Measurements from ENCODE around the gene SYNE2. TPM values are rescaled to one million over a fixed set of nuclear protein-coding genes. Genes with fewer than 3 reads are reported as not detected.

Gene SYNE2
- total RNA-seq, 1 experiment from 2014 or later: 25.9 TPM

- no peak overlapping the region for H3K4me2 ChIP-seq (ENCODE audit: low read depth, low read length, poor library complexity, severe bottlenecking)
- H3K27ac ChIP-seq (ENCODE audit: low read length): no peak overlapping the region
- no peak overlapping the region for H3K4me3 ChIP-seq (ENCODE audit: low read length)
- H4K20me1 ChIP-seq (ENCODE audit: insufficient read depth, low read depth, low read length): no peaks in the 10 kb centered on the region
- no peaks in the 10 kb centered on the region for H3K27me3 ChIP-seq (ENCODE audit: low read length)
- no peaks in the 10 kb centered on the region for H3K4me1 ChIP-seq (ENCODE audit: low read length)
- no peak for DNase-seq
- H3K36me3 ChIP-seq (ENCODE audit: insufficient read depth, low read length): no peaks in the 10 kb centered on the region
- no peaks in the 10 kb centered on the region for H3K9me2 ChIP-seq (replicated peaks; ENCODE audit: insufficient read depth, low read length)
- H3K79me2 ChIP-seq (ENCODE audit: low read length): no peaks in the 10 kb centered on the region
- no peak overlapping the region for H3K9ac ChIP-seq (ENCODE audit: low read length)
- H3K9me3 ChIP-seq (ENCODE audit: low read length): no peaks in the 10 kb centered on the region
- no peak overlapping the region for H2AFZ ChIP-seq (ENCODE audit: low read length)
Measured at GRCh38 chr14:64000749-64001148, 147.9 kb downstream of the SYNE2 start.

GRCh38 chr14:64005822-64006221 lies 153.0 kb downstream of the SYNE2 start:
- Histone ChIP-seq H3K4me3 (ENCODE audit: low read length) (no peak overlapping the region), H3K9me3 (ENCODE audit: low read length) (no peaks in the 10 kb centered on the region), H2AFZ (ENCODE audit: low read length) (no peak overlapping the region), H3K4me2 (ENCODE audit: low read depth, low read length, poor library complexity, severe bottlenecking) (no peak overlapping the region), H3K79me2 (ENCODE audit: low read length) (no peaks in the 10 kb centered on the region), H3K4me1 (ENCODE audit: low read length) (no peaks in the 10 kb centered on the region), H3K9ac (ENCODE audit: low read length) (no peak overlapping the region), H4K20me1 (ENCODE audit: insufficient read depth, low read depth, low read length) (no peaks in the 10 kb centered on the region), H3K27me3 (ENCODE audit: low read length) (no peaks in the 10 kb centered on the region), H3K27ac (ENCODE audit: low read length) (no peak overlapping the region), H3K9me2 (replicated peaks; ENCODE audit: insufficient read depth, low read length) (no peaks in the 10 kb centered on the region), H3K36me3 (ENCODE audit: insufficient read depth, low read length) (no peaks in the 10 kb centered on the region)
- DNase-seq: no peak

GRCh38 chr14:64008016-64008415 lies 155.2 kb downstream of the SYNE2 start:
- H3K36me3 ChIP-seq (ENCODE audit: insufficient read depth, low read length): no peaks in the 10 kb centered on the region
- no peak for DNase-seq
- no peak overlapping the region for H3K4me2 ChIP-seq (ENCODE audit: low read depth, low read length, poor library complexity, severe bottlenecking)
- H3K4me3 ChIP-seq (ENCODE audit: low read length): no peak overlapping the region
- H3K27me3 ChIP-seq (ENCODE audit: low read length): no peaks in the 10 kb centered on the region
- no peaks in the 10 kb centered on the region for H3K79me2 ChIP-seq (ENCODE audit: low read length)
- H4K20me1 ChIP-seq (ENCODE audit: insufficient read depth, low read depth, low read length): no peaks in the 10 kb centered on the region
- no peaks in the 10 kb centered on the region for H3K9me3 ChIP-seq (ENCODE audit: low read length)
- H2AFZ ChIP-seq (ENCODE audit: low read length): no peak overlapping the region
- H3K4me1 ChIP-seq (ENCODE audit: low read length): peaks cover 3% of the 10 kb centered on the region; the same call in 1 of the 2 replicates
- no peak overlapping the region for H3K27ac ChIP-seq (ENCODE audit: low read length)
- no peaks in the 10 kb centered on the region for H3K9me2 ChIP-seq (replicated peaks; ENCODE audit: insufficient read depth, low read length)
- H3K9ac ChIP-seq (ENCODE audit: low read length): no peak overlapping the region

GRCh38 chr14:64012003-64012402 lies 159.2 kb downstream of the SYNE2 start:
- Histone ChIP-seq H3K27me3 (ENCODE audit: low read length) (no peaks in the 10 kb centered on the region), H3K36me3 (ENCODE audit: insufficient read depth, low read length) (no peaks in the 10 kb centered on the region), H3K4me1 (ENCODE audit: low read length) (peaks cover 3% of the 10 kb centered on the region; the same call in 1 of the 2 replicates), H3K79me2 (ENCODE audit: low read length) (no peaks in the 10 kb centered on the region), H3K9me2 (replicated peaks; ENCODE audit: insufficient read depth, low read length) (no peaks in the 10 kb centered on the region), H3K27ac (ENCODE audit: low read length) (no peak overlapping the region), H3K4me2 (ENCODE audit: low read depth, low read length, poor library complexity, severe bottlenecking) (no peak overlapping the region), H2AFZ (ENCODE audit: low read length) (no peak overlapping the region), H3K9ac (ENCODE audit: low read length) (no peak overlapping the region), H4K20me1 (ENCODE audit: insufficient read depth, low read depth, low read length) (no peaks in the 10 kb centered on the region), H3K9me3 (ENCODE audit: low read length) (peaks cover 4% of the 10 kb centered on the region; the same call in 1 of the 2 replicates), H3K4me3 (ENCODE audit: low read length) (no peak overlapping the region)
- DNase-seq: no peak

- Histone ChIP-seq H3K79me2 (ENCODE audit: low read length) (no peaks in the 10 kb centered on the region), H3K27me3 (ENCODE audit: low read length) (no peaks in the 10 kb centered on the region), H3K36me3 (ENCODE audit: insufficient read depth, low read length) (no peaks in the 10 kb centered on the region), H3K9me3 (ENCODE audit: low read length) (peaks cover 4% of the 10 kb centered on the region; the same call in 1 of the 2 replicates), H2AFZ (ENCODE audit: low read length) (no peak overlapping the region), H3K27ac (ENCODE audit: low read length) (no peak overlapping the region), H3K4me1 (ENCODE audit: low read length) (peaks cover 3% of the 10 kb centered on the region; the same call in 1 of the 2 replicates), H3K4me3 (ENCODE audit: low read length) (no peak overlapping the region), H3K9me2 (replicated peaks; ENCODE audit: insufficient read depth, low read length) (no peaks in the 10 kb centered on the region), H3K9ac (ENCODE audit: low read length) (no peak overlapping the region), H3K4me2 (ENCODE audit: low read depth, low read length, poor library complexity, severe bottlenecking) (no peak overlapping the region), H4K20me1 (ENCODE audit: insufficient read depth, low read depth, low read length) (no peaks in the 10 kb centered on the region)
- DNase-seq: no peak
Measured at GRCh38 chr14:64012720-64013119, 159.9 kb downstream of the SYNE2 start.

GRCh38 chr14:64025479-64025878 lies 172.7 kb downstream of the SYNE2 start:
- no peaks in the 10 kb centered on the region for H3K27me3 ChIP-seq (ENCODE audit: low read length)
- no peak overlapping the region for H2AFZ ChIP-seq (ENCODE audit: low read length)
- H3K27ac ChIP-seq (ENCODE audit: low read length): no peak overlapping the region
- no peaks in the 10 kb centered on the region for H3K9me2 ChIP-seq (replicated peaks; ENCODE audit: insufficient read depth, low read length)
- H3K9ac ChIP-seq (ENCODE audit: low read length): no peak overlapping the region
- H3K4me3 ChIP-seq (ENCODE audit: low read length): no peak overlapping the region
- DNase-seq: no peak
- no peaks in the 10 kb centered on the region for H3K79me2 ChIP-seq (ENCODE audit: low read length)
- H3K36me3 ChIP-seq (ENCODE audit: insufficient read depth, low read length): no peaks in the 10 kb centered on the region
- no peaks in the 10 kb centered on the region for H3K9me3 ChIP-seq (ENCODE audit: low read length)
- no peaks in the 10 kb centered on the region for H4K20me1 ChIP-seq (ENCODE audit: insufficient read depth, low read depth, low read length)
- no peak overlapping the region for H3K4me2 ChIP-seq (ENCODE audit: low read depth, low read length, poor library complexity, severe bottlenecking)
- H3K4me1 ChIP-seq (ENCODE audit: low read length): no peaks in the 10 kb centered on the region

- no peak for DNase-seq
- Histone ChIP-seq H3K79me2 (ENCODE audit: low read length) (no peaks in the 10 kb centered on the region), H2AFZ (ENCODE audit: low read length) (no peak overlapping the region), H3K27me3 (ENCODE audit: low read length) (no peaks in the 10 kb centered on the region), H3K4me3 (ENCODE audit: low read length) (no peak overlapping the region), H3K9ac (ENCODE audit: low read length) (no peak overlapping the region), H3K9me2 (replicated peaks; ENCODE audit: insufficient read depth, low read length) (no peaks in the 10 kb centered on the region), H3K4me1 (ENCODE audit: low read length) (no peaks in the 10 kb centered on the region), H3K4me2 (ENCODE audit: low read depth, low read length, poor library complexity, severe bottlenecking) (no peak overlapping the region), H3K9me3 (ENCODE audit: low read length) (no peaks in the 10 kb centered on the region), H3K27ac (ENCODE audit: low read length) (no peak overlapping the region), H4K20me1 (ENCODE audit: insufficient read depth, low read depth, low read length) (no peaks in the 10 kb centered on the region), H3K36me3 (ENCODE audit: insufficient read depth, low read length) (no peaks in the 10 kb centered on the region)
Measured at GRCh38 chr14:64026600-64026999, 173.8 kb downstream of the SYNE2 start.

GRCh38 chr14:64035143-64035542 lies 182.3 kb downstream of the SYNE2 start:
- Histone ChIP-seq H3K4me1 (ENCODE audit: low read length) (no peaks in the 10 kb centered on the region), H2AFZ (ENCODE audit: low read length) (no peak overlapping the region), H3K4me3 (ENCODE audit: low read length) (no peak overlapping the region), H4K20me1 (ENCODE audit: insufficient read depth, low read depth, low read length) (no peaks in the 10 kb centered on the region), H3K79me2 (ENCODE audit: low read length) (no peaks in the 10 kb centered on the region), H3K9me2 (replicated peaks; ENCODE audit: insufficient read depth, low read length) (no peaks in the 10 kb centered on the region), H3K9me3 (ENCODE audit: low read length) (no peaks in the 10 kb centered on the region), H3K36me3 (ENCODE audit: insufficient read depth, low read length) (no peaks in the 10 kb centered on the region), H3K27ac (ENCODE audit: low read length) (no peak overlapping the region), H3K9ac (ENCODE audit: low read length) (no peak overlapping the region), H3K27me3 (ENCODE audit: low read length) (no peaks in the 10 kb centered on the region), H3K4me2 (ENCODE audit: low read depth, low read length, poor library complexity, severe bottlenecking) (no peak overlapping the region)
- DNase-seq: no peak
